Kidney epithelial cell (primary cell): Measurements from ENCODE around the gene SEPTIN11. TPM values are rescaled to one million over a fixed set of nuclear protein-coding genes. Genes with fewer than 3 reads are reported as not detected.

Experiments used
- DNase-seq: peaks from one replicate; pipeline ENCODE4 v3.0.0-alpha.2; 2010; ENCODE audit warnings: low read depth
- H3K27me3 ChIP-seq: 2 replicates; pipeline ENCODE4 v1.6.0; 2011; ENCODE audit warnings: low read length; ENCODE audit not compliant: control insufficient read depth, insufficient read depth
- H3K36me3 ChIP-seq: 2 replicates; pipeline ENCODE4 v1.5.1; 2011; ENCODE audit warnings: low read length; ENCODE audit not compliant: control insufficient read depth, insufficient read depth
- H3K4me3 ChIP-seq: 2 replicates; pipeline ENCODE4 v1.5.1; 2011; ENCODE audit warnings: low read depth, mild to moderate bottlenecking, control low read depth, low read length
- total RNA-seq: library from RNA; depleted of rRNA; stranded (reverse); fragments of >200 nt; gene quantifications from 2 replicates; pipeline ENCODE4 v1.2.3, GENCODE V29; 2015
- TF ChIP-seq, protein P1 (sequence below): IDR thresholded peaks from 2 replicates; pipeline ENCODE4 v1.5.1; 2011; ENCODE audit warnings: mild to moderate bottlenecking, moderate library complexity, low read length, control low read depth, inconsistent platforms; ENCODE audit not compliant: insufficient read depth, poor library complexity, severe bottlenecking

The SEPTIN11 gene
- total RNA-seq, 1 donor from 2014 or later = 135 TPM

DNA sequence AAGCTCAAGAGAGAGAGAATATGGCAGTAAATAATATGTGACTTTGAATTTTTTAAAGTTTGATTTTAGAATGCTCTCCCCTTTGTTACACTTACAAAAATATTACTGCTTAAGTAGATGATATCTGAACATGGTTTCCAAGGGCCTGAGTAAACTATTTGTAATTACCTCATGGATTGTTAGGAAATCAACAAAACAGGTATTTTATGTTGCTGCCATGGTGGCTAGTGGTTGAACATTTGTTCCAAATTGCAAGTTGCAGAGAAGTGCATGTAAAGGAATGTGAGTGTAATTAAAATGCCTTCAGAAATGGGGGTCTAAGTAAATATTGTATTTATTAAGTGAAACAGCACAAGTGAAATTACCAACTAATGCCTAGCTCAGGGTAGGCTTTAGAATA is 27.6 kb downstream of the SEPTIN11 start:
- TF ChIP-seq, protein P1, sequence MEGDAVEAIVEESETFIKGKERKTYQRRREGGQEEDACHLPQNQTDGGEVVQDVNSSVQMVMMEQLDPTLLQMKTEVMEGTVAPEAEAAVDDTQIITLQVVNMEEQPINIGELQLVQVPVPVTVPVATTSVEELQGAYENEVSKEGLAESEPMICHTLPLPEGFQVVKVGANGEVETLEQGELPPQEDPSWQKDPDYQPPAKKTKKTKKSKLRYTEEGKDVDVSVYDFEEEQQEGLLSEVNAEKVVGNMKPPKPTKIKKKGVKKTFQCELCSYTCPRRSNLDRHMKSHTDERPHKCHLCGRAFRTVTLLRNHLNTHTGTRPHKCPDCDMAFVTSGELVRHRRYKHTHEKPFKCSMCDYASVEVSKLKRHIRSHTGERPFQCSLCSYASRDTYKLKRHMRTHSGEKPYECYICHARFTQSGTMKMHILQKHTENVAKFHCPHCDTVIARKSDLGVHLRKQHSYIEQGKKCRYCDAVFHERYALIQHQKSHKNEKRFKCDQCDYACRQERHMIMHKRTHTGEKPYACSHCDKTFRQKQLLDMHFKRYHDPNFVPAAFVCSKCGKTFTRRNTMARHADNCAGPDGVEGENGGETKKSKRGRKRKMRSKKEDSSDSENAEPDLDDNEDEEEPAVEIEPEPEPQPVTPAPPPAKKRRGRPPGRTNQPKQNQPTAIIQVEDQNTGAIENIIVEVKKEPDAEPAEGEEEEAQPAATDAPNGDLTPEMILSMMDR = no peak
- DNase-seq = no peak
- no peaks in the 10 kb centered on the region for H3K27me3 ChIP-seq
- H3K4me3 ChIP-seq = no peak overlapping the region
- no peaks in the 10 kb centered on the region for H3K36me3 ChIP-seq

DNA sequence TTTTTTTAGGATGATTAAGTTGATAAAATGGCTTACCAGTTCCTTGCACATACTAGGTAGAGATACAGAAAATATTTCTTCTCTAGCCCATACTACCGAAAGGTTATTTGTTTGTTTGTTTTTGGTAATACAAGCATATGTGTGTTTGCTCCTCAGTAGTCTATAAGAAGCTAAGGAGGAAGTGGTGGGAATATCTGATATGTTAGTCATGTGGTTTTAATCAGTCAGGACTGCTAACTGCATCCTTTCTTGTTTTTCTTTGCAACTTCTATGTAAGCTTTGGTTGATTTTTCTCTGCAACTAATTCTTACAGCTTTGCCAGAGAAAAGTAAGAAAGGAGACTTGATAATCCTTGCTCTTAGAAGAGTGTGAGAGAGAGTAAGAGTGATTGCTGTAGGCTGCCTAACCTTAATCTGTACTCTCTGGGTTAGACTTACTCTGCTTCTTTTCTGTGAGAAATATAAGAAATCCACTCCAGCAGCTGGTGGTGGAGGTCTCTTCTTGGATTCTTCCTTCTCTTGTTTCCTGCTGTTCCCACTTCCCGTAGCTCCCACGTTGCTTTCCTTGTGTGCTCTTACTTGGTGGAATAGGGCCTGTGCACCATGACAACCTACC is 28.3 kb downstream of the SEPTIN11 start:
- Histone ChIP-seq H3K27me3 (no peaks in the 10 kb centered on the region), H3K4me3 (no peak overlapping the region), H3K36me3 (no peaks in the 10 kb centered on the region)
- no peak for DNase-seq
- TF ChIP-seq, protein P1 = no peak

DNA sequence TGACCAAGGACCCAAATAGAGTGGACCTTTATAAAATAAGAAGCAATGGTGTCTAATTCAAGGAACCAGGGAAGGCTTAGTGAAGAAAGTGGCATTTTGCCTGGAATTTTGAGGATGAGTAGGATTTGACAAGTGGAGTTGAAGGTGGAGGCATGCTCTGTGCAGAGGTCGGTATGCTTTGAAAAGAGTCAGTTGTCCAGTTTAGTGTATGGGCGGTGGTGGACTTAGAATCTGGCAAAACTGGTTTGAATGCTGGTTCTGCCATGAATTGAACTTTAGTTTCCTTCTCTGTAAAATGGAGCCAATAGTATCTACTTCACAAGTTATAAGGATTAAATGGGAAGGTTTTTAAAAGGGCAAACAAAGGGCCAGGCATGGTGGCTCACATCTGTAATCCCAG is 29.7 kb downstream of the SEPTIN11 start:
- Histone ChIP-seq H3K27me3 (no peaks in the 10 kb centered on the region), H3K36me3 (no peaks in the 10 kb centered on the region), H3K4me3 (no peak overlapping the region)
- TF ChIP-seq, protein P1 = no peak
- no peak for DNase-seq

DNA sequence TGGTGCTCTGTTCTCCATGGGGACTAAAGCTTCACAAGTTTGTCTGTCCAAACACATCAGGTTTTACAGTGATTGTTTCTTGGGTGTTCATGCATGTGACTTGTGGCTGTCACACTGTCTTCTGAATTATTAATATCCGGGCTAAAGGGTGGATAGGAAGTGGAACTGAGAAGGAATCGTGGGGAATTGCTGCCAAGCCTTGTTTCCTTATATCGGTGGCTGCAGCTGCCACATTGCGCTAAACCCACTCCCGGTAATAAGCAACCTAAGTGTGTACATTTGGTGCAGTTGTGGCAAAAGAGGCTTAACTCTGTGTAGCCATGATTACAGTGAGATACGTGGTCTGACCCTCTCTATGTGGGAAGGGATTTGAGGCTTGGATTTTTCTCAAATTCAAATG is 30.7 kb downstream of the SEPTIN11 start:
- TF ChIP-seq, protein P1 = no peak
- Histone ChIP-seq H3K4me3 (no peak overlapping the region), H3K27me3 (no peaks in the 10 kb centered on the region), H3K36me3 (no peaks in the 10 kb centered on the region)
- no peak for DNase-seq

DNA sequence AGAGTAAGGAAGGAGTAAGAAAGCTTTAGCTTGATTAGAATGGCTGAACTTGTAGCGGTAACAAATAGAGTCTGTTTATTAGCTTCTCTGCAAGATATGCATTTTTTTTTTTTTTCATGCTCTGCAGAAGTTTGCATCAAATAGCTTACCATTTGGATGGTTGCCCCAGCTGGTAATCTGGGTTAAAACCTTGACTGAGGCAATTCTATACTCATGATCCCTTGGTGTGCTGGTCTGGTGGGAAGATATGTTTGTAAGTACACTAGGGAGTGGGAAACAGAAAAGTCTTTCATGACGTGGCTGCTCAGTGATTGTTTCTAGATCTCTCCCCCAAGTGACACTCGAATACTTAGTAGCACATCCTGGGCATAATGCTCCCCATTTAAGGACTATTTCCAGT is 32.1 kb downstream of the SEPTIN11 start:
- Histone ChIP-seq H3K36me3 (no peaks in the 10 kb centered on the region), H3K27me3 (no peaks in the 10 kb centered on the region), H3K4me3 (no peak overlapping the region)
- TF ChIP-seq, protein P1 = no peak
- no peak for DNase-seq

DNA sequence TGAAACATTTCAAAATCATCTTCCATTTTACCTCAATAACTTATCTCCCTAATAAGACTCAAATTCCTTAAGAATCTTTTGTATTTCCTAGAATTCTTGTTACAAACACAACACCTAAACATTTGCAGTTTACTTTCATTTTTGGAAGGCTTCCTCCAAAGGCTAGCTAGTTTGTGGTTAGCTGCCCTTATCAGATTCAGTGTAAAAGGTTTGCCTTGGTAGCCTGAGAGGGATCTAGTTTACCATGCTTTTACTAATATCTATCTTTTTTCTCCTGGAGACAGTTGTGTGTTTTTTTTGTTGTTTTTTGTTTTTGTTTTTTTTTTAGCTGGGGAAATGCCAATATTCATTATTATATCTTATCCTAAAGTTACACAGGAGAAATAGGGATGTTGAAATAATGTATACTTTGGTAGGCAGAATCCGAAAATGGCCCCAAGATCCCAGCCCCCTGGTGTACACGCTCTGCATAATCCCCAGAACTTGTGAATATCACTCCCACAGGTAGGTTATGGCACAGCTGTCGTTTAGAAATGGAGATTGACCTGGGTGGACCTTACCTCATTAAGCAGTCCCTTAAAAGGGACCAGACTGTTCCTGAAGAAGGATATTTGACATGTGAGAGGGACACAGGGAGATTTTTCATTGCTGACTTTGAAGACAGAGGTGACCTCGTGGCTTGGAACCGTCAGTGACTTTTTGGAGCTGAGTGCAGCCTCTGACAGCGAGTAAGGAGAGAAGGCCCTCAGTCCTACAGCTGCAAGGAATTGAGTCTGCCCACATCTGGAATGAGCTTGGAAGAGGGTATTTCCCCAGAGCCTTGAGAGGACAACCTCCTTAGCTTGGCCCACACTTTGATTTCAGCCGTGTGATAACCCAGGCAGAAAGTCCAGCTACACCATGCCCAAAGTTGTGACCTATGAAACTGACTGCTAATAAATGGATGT is 33.4 kb downstream of the SEPTIN11 start:
- no peak for DNase-seq
- no peak overlapping the region for H3K4me3 ChIP-seq
- no peaks in the 10 kb centered on the region for H3K27me3 ChIP-seq
- H3K36me3 ChIP-seq = no peaks in the 10 kb centered on the region
- TF ChIP-seq, protein P1 = peak; percentile 17
